ENCODE measurements around the gene NUDT17.

The NUDT17 gene

DNA sequence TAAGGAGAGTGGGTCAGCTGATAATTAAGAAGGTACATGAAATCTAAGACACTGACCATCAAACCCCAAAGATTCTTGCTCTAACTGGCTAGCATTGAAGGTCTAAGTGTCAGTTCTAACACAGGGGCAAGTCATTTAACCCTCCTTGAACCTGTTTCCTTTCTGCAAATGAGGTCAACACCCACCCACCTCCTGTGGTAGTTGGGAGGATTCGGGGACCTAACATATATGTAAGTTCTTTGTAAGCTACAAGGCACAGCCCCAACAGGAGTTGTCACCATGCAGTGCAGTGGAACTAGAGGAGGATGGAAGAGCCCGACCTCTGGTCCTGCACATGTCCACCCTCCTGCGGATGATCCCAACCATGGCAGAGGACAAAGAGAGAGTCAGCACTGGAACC lies 2.4 kb downstream of the NUDT17 start:
- DNase-seq (ENCODE audit: low spot score) = no peak

DNA sequence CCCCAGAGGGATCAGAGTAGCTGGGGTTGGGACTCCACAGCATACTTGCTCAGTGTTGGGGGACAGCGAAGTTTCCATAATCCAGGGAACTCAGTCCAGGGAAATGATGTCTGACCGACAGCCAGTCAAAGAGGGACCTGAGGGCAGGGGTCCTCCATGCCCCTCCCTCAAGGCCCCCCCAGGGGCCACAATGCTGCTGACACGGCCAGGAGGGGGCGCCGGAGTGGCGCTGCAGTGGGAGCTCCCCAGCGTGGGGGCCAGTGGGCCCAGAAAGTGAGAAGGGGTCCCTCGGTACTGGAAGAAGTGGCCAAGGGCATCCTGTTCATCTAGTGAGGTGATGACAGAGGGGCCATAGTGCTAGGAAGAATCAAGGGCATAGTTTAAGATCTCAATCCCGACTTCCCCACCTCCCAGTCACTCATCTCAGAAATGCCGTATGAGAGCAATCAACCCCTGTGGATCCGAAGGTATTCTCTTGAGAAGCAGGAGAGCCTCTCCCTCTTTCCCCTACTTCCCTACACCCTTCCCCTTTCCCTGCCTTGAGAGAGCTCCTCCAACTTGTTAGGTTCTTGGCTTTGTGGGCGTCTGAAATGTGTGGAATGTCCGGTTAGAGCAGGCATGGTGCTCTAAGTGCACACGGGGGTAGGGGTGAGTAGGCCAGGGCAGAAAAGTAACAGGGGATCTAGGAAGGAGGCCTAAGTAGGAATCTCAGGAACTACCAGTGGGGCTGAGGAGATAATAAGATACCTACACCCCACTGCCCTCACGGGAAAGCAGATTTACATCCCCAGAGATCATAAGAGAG lies 4.1 kb downstream of the NUDT17 start:
- DNase-seq (ENCODE audit: low spot score) = no peak

DNA sequence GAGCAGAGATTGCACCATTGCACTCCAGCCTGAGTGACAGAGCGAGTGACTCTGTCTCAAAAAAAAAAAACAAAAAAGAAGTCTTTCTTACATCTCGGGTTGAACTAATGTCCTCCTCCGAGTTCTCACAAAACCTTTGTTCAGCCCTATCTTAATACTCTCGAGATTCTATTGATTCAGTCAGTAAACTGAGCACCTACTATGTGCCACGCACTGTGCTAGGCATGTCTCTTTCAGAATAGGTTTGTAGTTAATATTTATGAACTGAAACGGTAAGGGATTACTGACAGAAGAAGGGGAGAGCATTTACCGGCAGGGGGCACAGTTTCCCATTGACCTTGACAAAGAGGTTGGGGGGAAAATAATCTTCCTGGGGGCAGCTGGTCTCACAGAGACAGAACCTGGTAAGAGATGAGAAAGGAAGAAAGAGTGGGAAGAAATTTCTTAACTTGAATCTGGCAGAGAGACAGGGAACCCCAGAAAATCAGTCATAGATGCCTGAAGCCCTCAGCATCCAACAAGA lies 10.1 kb downstream of the NUDT17 start:
- DNase-seq (ENCODE audit: low spot score) = no peak

DNA sequence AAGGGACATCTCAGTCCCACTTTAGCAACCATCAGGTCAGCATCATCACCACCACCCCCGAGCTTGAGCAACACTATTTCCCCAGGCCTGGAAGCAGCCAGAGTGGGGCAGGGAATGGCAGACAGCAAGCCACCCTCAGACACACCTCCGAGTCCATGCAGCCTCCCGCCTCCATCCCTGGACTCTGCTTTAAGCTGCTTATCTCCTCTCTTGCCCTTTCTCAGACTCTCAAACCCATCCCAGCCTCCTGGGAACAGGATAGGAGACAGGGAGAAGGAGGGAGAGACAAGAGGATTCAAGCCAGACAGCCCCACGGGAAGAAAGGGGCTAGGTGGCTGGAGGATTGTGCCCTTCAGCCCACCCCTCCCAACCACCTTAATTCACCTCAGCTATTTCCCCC lies 11.7 kb downstream of the NUDT17 start:
- DNase-seq (ENCODE audit: low spot score) = no peak

DNA sequence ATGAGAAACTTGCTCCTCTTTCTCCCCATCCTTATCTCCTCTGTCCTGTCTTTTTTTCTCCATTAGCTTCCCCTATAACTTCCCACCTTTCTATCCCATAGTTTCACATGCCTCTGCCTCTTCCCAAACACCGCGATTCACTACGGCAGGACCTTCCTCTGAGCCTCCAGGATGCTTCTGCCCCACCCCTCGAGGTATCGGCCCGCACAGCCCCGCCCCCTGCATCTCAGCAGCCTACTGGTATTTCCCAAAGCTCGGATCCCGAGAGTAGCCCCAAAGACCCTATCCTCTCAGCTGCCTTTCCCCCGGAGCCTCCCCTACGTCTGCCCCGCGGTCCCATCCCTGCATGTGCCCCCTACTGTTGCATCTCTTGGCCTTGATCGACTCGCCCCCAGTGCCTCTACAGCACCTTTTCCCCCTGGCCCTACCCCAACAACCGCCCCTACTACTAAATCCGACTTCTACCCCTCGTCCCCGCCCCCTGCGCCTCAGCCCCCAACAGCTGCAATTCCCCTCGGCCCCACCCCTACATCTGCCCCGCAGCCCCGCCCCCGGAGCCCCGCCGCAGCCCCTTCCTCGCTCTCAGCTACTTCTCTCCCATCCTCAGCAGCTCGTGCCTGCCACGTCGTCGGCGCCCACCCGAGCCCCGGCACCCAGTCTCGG lies 12.9 kb downstream of the NUDT17 start:
- peak; percentile 16 for DNase-seq (ENCODE audit: low spot score)

DNA sequence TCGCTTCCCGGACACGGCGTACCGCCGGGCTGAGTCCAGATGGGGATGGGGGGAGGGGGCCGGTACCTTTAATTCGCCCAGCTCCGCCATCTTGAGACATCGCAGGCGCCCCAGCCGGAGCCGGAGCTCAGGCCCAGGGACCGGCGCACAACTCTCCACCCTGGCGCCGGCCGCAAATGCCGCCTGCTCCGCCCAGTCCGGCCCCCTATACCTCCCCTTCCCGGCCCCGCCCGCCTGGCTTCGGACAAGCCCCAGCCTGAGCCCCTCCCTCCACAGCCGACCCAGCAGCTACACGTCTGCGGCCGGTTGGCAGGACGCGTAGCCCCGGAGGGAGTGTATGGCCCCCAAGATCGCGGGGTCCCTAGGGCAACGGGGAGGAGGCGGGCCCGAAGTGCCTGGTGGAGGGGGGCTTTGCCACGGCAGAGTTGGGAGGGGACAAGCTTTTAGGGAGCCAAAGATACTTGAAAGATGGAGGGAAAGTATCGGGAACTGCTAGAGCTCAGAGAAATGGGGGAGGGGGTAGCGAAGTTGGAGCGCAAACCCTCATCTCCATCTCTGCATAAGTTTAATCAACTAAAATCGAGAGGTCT lies 13.6 kb downstream of the NUDT17 start, which contains the start of gene PIAS3:
Gene PIAS3 (minus strand): TSS at position 181 of the 590 bp plus-strand sequence. CDS start 91 bp downstream, at position 90.
- DNase-seq (ENCODE audit: low spot score) = peak; percentile 92

DNA sequence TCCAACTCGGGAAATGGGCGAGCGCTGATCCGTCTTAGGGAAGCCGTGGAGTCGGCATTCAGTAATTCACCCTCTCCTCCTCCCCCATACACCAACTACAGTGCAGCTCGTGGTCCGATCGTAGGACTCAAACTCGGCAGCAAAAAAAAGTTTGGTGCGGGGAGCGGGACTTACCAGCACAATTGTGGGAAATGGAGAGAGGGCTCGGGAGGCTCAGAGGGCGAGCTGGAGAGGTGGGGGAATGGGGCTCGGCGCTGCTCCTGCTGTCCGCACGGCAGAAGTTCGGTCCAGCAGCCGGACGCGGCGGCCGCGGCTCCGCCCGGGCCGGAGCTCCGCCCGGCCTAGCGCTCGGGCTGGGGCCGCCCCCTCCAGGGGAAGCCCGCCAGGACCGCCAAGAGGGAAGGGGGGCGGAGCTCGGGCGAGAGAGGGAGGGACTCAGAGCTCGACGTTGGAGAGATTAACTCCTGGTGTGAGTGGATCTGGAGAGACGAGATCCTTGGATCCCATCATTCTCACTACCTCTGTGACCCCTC lies 14.1 kb downstream of the NUDT17 start:
- DNase-seq (ENCODE audit: low spot score) = peak; percentile 71

DNA sequence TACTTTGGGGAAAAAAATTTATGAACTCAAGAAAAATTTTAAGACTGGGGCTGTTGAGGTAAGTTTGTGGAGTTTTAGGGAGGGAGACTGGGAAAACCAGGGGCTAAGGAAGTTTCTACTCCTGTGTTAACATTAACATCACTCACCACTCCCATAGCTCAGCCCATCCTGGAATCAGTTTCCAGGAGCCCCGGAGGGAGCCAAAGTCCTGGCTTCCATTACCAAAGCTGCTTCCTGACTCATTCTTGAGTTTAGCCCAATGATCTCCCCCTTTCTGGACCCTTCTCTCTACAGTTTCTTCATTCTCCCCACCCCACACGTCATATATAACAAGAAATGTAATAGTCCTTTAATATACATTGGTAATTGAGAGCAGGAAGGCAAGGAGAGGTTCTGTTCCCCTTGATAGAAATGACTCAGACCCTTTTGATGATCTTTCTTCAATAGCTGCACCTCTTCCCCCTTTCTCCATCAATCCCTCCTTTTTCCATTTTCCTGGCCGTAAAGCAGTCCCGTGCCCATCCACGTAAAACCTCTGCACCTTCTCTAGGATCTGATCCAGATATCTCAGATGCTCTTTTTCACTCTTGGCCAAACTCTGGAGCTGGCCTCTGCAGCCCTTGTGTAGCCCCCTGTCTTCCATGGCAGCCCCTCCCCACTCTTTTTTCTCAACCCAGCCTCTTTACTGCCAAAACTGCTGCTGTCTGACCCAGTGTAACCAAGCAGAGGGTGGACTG lies 18.0 kb downstream of the NUDT17 start:
- no peak for DNase-seq (ENCODE audit: low spot score)

DNA sequence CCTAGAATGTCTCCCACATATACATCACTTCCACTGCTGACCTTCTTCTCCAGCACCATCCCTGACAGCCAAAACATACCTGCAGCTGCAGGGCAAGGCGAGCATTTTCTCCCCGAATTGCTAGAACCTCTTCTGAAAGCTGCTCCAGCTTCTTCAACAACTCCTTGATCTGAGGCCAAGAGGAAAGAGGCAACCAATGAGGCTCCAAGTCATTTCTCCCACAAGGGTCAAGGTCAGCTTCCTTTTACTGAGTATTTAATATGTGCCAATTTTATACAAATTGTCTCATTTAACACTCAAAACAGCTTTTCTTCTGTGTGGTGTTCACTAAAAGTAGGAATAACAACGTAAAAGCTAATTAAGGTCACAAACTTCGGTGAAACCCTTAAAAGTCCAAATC lies 22.8 kb downstream of the NUDT17 start:
- no peak for DNase-seq (ENCODE audit: low spot score)

DNA sequence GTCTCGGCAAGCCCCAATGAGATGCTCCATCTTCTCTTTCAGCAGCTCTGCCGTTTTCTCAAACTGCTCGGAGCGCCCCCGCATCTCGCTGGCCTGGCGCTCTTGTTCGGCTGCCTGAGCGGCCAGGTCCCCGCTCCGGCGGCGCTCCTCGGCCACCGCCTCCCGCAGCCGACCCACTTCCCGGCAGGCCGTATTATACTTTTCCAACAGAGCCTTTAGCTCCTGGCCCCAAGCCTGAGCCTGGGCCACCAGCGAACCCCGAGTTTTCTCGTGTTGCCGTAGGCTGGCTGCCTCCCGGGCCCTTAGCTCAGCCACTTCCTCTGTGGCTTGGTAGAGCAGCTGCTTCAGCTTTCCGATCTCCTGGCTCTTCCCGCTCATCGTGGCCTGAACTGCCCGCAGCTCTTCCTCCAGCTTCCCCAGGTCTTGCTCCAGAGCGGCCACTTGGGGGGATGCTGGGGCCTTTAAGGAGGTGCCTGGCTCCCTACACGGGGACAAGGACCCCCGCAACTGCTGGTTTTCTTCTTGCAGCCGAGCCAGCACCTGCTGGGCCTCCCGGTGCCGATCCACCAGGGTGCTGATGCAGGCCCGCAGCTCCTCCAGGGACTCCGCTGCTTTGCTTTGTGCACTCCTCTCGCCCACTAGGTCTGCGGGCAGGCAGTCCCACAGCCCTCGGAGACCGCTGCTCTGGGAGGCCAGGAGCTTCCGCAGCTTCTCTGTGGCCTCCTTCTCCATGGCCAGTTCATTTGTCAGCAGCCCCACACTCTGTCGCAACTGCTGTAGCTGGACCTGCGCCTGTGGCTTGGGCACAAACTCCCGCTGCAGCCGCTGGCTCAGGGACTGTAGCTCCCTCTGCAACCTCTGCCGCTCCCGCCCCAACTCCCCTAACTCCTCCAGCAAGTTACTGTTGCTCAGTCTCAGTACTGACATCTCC lies 26.8 kb downstream of the NUDT17 start:
- DNase-seq (ENCODE audit: low spot score) = no peak

DNA sequence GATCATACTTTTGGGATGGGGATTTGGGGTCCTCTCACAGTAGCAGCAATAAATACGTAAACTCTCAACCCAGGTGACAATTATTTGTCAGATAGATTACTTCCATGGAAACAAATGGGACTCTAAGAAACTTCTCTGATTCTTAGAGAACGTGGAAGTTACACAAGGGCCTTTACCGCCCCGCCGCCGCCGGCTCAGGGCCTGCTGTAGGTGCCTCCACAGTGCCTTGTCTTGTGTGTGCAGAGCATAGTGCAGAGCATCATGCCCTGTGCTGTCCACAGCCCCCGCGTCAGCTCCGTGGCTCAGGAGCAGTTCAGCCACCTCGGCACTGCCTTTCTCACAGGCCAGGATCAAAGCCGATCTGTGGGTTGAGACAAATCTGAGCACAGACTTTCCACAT lies 29.2 kb downstream of the NUDT17 start:
- DNase-seq (ENCODE audit: low spot score) = no peak

DNA sequence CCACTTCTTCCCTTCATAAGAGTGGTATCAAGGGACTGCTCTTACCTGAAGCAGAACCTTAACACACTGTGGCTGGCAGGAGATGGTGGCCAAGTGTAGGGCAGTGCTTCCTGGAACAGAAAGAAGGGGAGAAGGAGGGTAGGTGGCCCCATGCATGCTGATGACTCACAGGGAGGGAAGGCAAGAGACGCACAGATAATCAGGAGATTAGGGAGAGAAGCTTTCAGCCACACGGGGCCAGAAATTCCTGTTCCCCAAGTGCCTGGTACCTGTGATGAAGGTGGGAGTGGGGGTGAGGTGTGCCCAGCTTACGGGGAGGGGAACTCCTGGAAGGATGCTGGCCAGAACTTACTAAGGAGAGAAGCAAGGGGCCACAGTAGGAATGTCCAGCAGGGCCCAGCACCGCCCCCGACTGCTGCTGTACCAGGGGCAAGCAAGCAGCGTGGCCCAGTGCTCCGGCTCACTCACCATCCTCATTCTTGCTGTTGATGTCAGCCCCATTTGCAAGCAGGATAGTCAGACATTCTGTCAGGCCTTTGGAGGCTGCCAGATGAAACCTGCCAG lies 32.6 kb downstream of the NUDT17 start:
- DNase-seq (ENCODE audit: low spot score) = no peak

DNA sequence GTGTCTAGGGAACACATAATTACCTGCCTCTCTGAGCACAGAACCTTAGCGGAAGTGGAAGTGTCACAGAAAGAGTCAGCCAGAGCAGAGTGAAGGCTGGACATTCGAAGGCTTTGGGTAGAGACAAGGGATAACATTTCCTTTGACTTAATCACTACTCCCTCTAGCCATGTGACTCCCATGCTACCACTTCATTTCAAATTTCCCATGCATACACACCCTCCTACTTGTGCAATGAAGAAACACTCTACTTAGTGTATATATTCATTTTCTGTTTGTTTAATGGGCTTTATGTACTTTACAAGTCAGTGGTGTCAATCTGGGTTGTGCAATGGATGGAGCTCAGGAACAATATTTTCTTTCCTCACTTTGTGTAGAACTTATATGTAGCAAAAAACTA lies 33.3 kb downstream of the NUDT17 start:
- DNase-seq (ENCODE audit: low spot score) = no peak

DNA sequence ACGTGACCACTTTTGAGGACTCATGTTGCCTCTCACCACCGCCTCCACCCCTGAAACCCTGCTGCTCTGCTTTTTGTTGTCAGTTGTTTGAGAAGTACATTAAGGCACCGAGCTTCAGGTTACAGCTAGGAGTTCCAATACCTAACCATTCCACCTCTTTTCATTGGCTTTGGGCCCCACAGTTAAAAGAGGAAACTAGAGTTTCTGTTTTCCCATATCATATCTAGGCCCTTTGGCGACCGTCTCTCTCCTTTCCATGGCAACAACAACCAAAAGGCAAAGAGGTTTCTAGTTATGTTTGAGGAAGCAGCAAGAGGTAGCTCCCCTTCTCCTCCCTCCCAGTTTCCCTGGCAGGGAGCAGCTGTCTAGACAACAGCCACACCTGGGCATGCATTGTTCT lies 34.3 kb downstream of the NUDT17 start:
- DNase-seq (ENCODE audit: low spot score) = no peak

DNA sequence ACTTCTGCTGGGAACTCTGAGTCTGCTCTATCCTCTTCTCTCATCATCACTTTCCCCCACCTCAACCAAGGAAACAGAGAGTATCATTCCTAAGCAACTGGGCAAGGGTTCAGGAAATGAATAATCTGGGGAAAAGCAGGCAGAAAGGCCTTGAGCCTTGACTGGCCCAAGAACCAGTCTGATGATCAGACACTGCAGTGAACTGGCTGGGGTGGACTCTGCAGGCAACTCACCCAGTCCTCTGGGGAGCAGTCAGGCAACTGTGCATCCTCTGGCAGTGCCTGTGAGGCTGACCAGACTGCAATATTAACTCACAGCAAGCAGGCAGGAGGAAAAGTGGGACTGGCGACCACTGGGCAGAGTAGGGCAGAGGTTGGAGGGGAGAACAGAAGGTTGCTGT lies 39.2 kb downstream of the NUDT17 start:
- DNase-seq (ENCODE audit: low spot score) = peak; percentile 71

DNA sequence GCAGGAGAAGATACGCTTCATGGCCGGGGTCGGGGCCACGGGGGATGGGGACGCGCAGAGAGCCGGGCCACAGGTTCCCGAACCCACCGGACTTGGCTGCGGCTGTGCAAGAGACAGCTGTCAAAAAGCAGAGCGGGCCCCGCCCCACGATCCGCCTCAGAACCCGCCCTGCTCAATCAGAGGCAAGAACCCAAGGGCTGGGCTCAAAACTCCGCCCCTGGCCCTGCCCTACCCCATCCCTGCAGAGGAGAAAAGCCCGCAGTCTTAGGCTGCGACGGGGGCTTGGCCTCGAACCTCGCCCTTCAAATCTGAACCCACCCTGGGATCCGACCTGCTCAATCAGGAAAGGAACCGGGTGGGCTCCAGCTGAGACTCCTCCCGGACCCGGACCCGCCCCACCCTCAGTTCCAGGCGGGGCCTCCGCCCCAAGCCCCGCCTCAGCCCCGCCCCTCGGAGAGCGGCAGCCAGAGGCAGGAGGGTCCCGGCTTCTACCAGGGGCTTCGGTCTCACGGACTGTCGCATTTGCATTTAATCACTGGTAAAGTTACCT lies 40.4 kb downstream of the NUDT17 start, which contains the start of gene ANKRD35:
Gene ANKRD35 (minus strand): TSS at position 129 of the 550 bp plus-strand sequence. CDS start 108 bp downstream, at position 21.
- peak; percentile 61 for DNase-seq (ENCODE audit: low spot score)

DNA sequence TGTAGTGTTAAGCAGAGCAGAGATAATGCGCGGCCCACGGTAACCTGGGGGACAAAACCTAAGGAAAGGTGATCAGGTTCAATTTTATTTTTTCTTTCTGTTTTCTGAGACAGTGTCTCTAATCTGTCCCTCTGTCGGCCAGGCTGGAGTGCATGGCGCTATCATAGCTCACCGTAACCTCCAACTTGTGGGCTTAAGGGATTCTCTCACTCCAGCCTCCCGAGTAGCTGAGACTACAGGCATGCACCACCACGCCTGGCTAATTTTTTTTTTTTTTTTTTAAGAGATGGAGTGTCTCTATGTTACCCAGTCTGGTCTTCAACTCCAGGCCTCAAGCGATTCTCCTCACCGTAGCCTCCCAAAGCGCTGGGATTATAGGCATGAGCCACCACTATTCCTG lies 41.0 kb downstream of the NUDT17 start:
- no peak for DNase-seq (ENCODE audit: low spot score)

DNA sequence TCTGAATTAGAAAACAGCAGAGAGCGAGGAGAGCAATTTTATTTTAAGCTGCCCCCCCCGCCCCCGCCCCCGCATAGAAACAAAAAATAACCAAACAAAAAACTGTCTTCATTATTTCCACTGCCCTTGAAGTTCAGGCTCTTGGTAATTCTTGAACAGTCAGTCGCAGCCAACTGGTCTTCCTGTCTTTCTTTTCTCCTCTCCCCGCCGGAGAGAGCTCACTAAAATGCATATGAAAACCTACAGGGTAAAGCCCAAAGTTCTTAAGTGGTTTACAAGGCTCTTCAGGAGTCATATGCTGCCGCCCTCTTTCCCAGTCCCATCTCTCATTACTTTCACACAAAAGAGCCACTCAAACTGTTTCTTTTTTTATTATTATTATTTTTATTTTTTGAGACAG lies 41.4 kb downstream of the NUDT17 start:
- no peak for DNase-seq (ENCODE audit: low spot score)

DNA sequence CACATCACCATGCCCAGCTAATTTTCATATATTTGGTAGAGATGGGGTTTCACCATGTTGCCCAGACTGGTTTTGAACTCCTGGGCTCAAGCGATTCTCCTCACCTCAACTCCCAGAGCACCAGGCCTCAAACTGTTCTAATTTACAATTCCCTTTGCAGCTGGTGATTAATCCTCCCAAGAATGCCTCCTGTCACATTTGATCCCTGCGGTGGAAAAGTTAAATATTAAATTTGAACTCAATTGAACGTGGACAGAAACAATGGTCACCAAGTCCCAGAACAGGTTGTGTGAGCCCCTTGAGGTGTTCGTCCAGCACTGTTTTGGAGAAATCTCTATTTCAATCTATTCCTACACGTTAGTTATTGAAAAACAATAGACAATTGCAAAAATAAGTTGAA lies 42.2 kb downstream of the NUDT17 start:
- no peak for DNase-seq (ENCODE audit: low spot score)

DNA sequence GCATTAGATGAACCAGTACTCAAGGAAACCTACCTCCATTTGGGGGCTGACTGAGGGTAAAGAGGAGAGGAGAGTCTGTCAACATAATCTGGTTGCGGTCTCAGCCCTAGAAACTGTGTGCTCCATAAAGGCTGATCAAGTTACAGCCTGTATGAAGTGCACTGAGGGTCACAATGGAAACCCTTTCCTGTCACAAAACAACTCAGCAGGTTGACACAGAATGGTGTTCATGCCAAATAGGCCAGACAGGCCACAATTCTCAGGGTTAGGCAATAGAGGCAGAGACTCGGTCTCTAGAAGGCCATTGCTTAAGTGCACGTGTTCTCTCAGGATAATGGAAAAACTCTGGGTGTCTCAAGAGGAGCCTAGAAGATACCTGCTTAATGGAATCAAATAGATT lies 44.3 kb downstream of the NUDT17 start:
- DNase-seq (ENCODE audit: low spot score) = no peak
